Neural progenitor cell (in vitro differentiated cells): ENCODE measurements around the gene PMIS2.

Experiments used
- EZH2 ChIP-seq: fragments of 200-600 bp; sonication (generic); IDR thresholded peaks from 2 replicates; pipeline ENCODE4 v1.6.1; 2017; ENCODE audit warnings: antibody characterized with exemption, mild to moderate bottlenecking, moderate library complexity
- EZH2phosphoT487 ChIP-seq: fragments of 200-600 bp; sonication (generic); IDR thresholded peaks from 2 replicates; pipeline ENCODE4 v1.6.1; 2017; ENCODE audit warnings: antibody characterized with exemption
- TF ChIP-seq, protein P1 (sequence below): fragments of 200-600 bp; sonication (generic); IDR thresholded peaks from 2 replicates; pipeline ENCODE4 v1.5.1; 2017; ENCODE audit warnings: antibody characterized with exemption, mild to moderate bottlenecking

DNA sequence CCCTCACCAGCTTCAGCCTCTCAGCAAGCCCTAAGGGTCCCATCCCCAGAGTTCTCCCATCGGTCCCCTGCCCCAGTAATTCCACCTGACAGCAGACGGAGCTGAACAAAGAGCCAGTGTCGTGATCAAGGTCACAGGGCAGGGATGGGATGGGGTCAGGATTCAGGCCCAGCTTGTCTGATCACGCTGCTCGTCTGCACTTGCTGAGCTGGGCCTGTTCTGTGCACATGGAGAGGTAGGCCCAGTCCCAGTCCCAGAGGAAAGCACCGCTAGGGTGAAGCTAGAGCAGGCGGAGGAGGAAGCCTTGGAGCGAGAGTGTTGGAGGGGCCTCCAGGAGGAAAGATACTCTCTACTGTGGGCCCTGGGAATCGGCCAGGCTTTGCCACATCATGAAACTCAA is 35.7 kb downstream of the PMIS2 start:
- TF ChIP-seq, protein P1, sequence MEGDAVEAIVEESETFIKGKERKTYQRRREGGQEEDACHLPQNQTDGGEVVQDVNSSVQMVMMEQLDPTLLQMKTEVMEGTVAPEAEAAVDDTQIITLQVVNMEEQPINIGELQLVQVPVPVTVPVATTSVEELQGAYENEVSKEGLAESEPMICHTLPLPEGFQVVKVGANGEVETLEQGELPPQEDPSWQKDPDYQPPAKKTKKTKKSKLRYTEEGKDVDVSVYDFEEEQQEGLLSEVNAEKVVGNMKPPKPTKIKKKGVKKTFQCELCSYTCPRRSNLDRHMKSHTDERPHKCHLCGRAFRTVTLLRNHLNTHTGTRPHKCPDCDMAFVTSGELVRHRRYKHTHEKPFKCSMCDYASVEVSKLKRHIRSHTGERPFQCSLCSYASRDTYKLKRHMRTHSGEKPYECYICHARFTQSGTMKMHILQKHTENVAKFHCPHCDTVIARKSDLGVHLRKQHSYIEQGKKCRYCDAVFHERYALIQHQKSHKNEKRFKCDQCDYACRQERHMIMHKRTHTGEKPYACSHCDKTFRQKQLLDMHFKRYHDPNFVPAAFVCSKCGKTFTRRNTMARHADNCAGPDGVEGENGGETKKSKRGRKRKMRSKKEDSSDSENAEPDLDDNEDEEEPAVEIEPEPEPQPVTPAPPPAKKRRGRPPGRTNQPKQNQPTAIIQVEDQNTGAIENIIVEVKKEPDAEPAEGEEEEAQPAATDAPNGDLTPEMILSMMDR = no peak
- TF ChIP-seq EZH2 = no peak
- no peak for TF ChIP-seq EZH2phosphoT487
